GM19455 (cell line): Measurements from ENCODE around the gene TTC38.

Experiments
- ATAC-seq: cut with Tn5 transposase; IDR thresholded peaks from one replicate; pipeline ENCODE4 v1.9.1; 2021; ENCODE audit not compliant: unreplicated experiment

Gene TTC38

DNA sequence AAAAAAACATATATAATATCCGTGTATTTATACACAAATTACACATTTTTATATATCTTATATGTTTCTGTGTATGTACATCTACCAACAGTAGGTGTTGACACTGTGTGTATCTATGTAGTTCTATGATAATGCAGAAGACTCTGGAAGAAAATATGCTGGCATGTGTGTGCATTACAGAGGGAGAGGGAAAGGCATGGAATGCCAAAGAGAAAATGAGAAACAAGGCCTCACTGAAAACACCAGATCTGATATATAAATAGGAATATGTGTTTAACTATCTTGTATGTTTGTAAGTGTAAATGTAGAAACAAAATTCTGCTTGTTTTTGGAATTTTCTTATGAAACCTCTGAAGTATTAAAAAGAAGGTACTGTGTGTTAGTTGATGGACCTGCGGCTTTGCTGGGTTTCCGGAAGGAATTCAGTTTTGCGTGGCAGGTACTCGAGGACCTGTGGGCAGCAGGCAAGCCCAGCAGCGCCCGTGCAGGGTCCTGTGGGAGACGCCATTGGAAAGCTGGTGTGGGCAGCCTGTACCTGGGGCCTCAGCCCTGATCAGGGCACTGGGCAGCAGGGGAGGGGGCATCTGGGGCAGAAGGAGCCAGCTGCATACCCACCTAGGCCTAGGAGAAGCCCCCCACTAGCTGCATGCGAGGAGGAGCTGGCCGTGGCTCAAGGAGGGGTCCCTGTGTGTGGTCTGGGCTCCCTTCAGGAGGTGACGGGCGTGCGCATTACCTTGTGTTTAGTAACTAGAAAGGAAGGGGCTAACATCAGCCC, 60.1 kb downstream of the TTC38 start:
- no peak for ATAC-seq

DNA sequence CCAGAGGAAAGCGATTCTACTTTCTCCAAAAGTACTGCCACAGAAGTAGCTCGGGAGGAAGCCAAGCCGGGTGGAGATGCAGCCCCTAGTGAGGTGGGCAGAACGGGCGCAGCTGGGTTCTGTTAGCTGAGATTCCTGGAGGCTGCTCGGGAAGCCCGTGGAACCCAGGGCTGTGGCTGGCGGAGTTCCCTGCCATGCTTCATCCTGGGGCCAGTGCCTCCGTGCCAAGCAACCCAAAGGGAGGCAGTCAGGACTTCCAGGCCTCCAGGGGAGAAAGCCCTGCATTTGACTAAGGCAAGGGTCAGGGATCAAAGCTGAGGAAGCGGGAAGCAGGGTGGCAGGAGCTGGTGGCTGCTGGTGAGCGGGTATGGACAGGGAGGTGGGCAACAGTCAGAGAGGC, 61.0 kb downstream of the TTC38 start:
- no peak for ATAC-seq

DNA sequence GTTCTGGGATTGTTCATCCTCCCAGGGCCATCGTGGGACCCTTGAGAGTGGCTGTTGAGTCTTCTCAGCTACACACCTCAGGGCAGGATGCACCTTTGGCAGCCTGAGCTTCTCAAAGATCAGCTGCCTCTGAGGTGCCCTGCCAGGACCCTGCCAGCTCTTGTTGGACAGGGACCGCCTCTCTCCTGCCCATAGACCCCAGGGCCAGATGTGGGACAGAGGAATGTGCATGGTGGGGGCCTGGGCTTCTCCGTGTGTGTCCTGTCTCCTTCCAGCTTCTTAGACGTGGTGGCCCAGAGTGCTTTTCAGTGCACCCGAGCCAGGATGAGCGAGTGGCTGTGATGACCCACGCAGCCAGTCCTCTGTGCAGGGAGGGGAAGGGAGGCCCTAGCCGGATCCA, 61.8 kb downstream of the TTC38 start:
- ATAC-seq = no peak

DNA sequence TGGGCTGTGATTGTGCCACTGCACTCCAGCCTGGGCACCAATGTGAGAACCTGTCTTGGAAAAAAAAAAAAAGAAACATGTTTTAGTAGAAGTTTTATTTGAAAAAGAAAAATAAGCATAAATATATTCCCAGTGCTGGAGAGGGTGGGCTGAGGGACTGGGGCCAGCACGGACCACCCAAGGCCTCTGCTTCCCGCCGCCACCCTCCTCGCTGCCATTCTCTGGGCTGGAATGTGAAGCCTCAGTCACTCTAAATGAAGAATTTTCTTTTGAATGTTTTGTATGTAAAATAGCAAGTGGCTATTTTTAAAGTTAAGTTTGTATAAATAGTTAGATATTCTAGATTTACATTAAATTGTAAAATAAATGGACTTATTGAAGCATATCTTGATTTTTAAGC, 62.6 kb downstream of the TTC38 start:
- ATAC-seq = no peak

DNA sequence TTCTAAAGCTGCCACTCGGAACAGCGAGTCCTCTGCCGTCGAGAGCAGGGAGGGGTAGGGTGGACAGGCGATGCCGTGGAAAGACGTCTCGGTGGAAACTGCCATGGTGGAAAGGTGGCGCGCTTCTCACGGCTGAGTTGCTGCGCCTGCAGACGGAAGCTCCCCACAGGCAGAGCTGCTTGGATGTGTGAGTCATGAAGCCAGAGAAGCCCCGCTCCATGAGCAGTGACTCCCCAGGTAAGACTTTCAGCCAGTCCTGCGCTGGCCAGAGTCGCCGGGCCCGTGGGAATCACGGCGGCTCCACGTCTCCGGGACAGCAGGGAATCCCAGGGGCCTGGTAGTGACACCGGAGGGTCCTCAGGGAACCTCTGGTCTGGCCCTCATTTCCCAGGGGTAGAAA, 63.7 kb downstream of the TTC38 start:
- no peak for ATAC-seq

DNA sequence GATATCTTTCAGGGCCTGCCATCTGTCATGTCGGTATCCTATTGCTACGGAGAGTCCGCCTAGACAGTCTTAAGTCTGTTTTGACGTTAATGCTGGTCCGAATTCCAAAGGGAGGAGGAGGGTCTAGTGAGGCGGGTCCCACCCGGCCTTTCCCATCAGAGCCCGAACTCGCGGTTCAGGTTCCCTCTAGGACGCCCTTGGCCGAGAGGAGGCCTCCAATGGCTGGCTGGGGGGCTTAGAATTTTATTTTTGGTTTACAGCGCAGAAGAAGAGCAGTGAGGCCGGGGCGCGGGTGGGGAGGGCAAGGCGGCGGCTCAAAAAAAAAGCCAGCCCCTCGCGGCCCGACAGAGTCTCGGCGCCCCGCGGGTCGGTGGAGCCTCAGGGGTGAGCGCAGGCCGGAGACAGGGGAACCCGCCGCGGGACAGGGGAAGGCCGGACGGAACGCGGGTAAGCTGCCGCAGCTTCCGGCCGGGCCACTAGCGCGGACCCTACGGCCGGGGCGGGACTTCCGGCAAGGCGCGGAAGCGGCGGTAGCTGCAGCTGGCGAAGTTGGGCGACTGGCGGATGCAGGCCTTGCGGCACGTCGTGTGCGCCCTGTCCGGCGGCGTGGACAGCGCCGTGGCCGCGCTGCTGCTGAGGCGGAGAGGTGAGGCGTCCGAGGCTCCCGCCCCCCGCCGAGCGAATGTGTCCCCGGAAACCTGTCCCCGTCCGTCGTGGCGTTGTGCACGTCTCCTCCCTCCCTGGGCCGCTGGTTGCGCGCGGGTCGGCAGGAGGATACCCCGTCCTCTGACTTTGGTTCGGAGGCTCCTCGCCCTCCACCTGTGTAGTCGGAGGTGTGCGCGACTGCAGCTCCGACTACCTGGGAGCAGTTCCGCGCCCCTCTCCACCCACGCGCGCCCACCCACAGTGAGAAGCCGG, 67.7 kb downstream of the TTC38 start, which contains the start of gene TRMU:
Gene TRMU, plus strand, starts transcription at position 514 of the 918 bp plus-strand sequence. Its CDS starts 51 bp downstream, at position 565.
- peak; percentile 70 for ATAC-seq

DNA sequence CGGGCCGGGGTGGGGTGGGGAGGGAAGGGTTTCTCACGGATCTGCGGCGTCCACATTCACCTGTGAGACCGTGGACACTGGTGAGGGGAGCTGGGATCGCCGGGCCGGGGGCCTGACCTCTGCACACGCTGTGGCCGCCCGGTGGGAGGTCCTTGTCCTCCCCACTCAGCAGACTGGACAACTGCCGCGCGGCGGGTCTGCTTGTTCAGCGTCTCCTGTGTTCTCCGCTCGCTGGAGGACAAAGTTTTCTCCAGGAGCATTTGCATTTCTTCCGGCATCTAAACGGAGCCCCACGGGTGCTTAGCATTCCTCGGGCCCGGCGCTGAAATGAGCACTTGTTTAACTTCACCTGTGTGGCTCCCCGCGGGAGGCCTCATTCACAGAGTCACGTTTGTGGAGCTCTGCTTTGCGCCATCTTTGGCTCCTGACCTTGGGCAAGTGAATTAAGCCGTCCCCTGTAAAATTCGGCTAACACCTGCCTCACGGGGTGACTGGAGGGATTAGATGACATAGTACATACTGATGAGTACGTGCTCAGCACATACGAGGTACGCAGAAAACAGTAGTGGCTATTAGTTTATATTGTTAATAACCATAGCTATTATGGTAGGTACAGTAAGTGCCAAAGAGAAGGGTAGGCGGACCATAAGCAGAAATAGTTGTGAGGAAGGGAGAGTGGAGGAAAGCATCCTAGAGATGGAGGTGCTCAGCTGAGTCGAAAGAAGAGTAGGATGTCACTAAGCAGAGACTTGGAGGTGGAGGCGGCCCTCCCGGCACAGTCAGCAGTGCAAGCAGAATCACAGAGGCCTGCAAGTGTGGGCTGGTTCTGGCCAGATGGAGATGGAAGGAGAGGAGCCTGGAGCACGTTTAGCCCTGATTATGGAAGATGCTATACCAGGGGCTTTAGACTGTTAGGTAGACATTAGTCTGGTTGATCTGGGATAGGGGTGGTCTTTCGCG, 68.6 kb downstream of the TTC38 start:
- peak; percentile 14 for ATAC-seq

DNA sequence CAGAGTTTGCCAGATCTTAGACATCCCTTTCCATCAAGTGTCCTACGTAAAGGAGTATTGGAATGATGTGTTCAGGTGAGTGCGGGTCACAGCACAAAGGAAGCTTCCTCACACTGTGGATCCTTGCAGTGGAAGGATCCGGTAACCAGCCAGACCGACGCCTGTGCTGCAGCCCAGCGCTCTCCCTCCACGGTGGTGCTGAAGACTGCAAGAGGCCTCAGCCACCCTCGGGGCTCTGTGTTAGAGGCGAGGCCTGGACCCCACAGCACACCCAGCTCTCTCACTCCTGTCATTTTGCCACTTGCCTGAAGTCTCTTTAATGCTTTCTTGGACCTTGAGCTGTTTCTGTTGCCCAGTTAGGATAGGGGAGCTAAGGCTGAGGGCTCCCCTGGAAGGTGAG, 70.1 kb downstream of the TTC38 start:
- ATAC-seq = no peak

DNA sequence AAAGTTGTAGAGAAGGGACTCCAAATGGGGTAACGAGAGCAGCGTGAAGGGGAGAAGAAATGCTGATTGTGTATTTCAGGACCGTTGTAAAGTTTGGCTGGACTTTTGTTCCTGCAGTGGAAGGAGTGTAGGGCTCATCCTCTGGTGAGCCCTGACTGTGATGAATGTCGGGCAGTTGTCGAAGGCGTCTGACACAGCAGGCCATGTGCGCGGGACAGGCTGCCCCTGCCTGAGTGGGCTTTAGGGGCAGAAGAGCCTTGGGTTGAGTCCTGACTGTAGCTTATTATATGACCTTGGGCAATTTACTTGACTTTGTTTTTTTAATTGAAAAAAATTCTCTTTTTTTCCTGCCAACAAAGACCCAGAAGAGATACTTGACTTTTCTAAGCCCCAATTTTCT, 70.8 kb downstream of the TTC38 start:
- no peak for ATAC-seq

DNA sequence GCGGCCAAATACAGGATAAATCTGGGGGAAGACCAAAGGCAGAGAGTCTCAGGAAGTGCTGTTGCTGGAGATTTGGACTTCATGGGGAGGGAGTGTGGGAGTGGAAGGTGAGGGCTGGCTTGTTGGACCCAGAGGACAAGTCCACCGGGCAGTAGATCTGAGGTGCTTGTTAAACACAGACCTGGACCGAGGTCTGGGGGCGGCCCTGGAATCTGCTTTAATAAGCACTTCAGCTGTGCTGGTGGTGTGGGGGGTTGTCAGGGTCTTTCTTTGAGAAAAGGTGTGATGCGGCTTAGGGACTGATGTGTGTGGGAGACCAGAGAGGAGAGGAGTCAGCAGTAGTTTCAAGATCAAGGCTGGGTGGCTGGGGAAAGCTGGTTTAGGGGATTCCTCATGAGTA, 72.1 kb downstream of the TTC38 start:
- no peak for ATAC-seq

DNA sequence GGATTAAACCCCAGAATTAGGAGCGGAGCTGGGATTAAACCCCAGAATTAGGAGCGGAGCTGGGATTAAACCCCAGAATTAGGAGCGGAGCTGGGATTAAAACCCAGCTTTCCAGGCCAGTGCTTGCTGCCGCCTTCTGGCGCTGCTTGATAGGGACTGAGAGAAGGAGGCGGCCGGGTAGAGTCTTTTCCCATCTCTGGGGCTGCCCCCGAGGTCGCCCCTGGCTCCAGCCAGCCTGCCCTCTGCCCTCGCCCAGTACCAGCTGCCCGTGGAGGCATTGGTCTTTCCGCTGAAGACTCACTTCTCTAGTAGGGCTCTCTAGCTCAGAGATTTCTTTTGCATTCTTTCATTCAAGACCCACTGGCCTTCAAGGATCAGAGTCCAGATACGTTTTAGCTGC, 72.9 kb downstream of the TTC38 start:
- ATAC-seq = no peak
